MM.1S (cell line): Measurements from ENCODE around the gene MATK.

Experiments
- DNase-seq: peaks from one replicate; pipeline ENCODE4 v3.0.0-alpha.2; 2015
- H2AFZ ChIP-seq: fragments of 300-600 bp; sonication (generic); 2 replicates; pipeline ENCODE4 v1.6.0; 2016; ENCODE audit warnings: antibody characterized with exemption, low read length
- H3F3A ChIP-seq: fragments of 300-600 bp; sonication (generic); 2 replicates; pipeline ENCODE4 v1.6.1; 2016; ENCODE audit warnings: mild to moderate bottlenecking, antibody characterized with exemption, low read length, moderate library complexity, mixed read lengths; ENCODE audit not compliant: insufficient read depth
- H3K27ac ChIP-seq: fragments of 300-600 bp; sonication (generic); 2 replicates; pipeline ENCODE4 v1.5.1; 2016; ENCODE audit warnings: mild to moderate bottlenecking, low read length
- H3K27me3 ChIP-seq: fragments of 300-600 bp; sonication (generic); replicated peaks from 2 replicates; pipeline ENCODE4 v1.6.0; 2016; ENCODE audit warnings: low read length; ENCODE audit not compliant: insufficient read depth
- H3K36me3 ChIP-seq: fragments of 300-600 bp; sonication (generic); replicated peaks from 2 replicates; pipeline ENCODE4 v1.6.1; 2016; ENCODE audit warnings: mild to moderate bottlenecking, low read length, mixed read lengths; ENCODE audit not compliant: insufficient read depth
- H3K4me1 ChIP-seq: fragments of 300-600 bp; sonication (generic); 2 replicates; pipeline ENCODE4 v1.6.1; 2016; ENCODE audit warnings: low read length, mixed read lengths
- H3K4me2 ChIP-seq: fragments of 300-600 bp; sonication (generic); 2 replicates; pipeline ENCODE4 v1.6.0; 2016; ENCODE audit warnings: low read depth, low read length
- H3K4me3 ChIP-seq: fragments of 300-600 bp; sonication (generic); 2 replicates; pipeline ENCODE4 v1.5.1; 2016; ENCODE audit warnings: low read length, mixed read lengths
- H3K79me2 ChIP-seq: fragments of 300-600 bp; sonication (generic); 2 replicates; pipeline ENCODE4 v1.6.1; 2016; ENCODE audit warnings: mixed run types, low read length, mixed read lengths
- H3K9ac ChIP-seq: fragments of 300-600 bp; sonication (generic); 2 replicates; pipeline ENCODE4 v1.6.1; 2016; ENCODE audit warnings: low read length, mixed read lengths
- H3K9me2 ChIP-seq: fragments of 300-600 bp; sonication (generic); replicated peaks from 2 replicates; pipeline ENCODE4 v1.6.1; 2016; ENCODE audit warnings: mild to moderate bottlenecking, low read length, mixed read lengths; ENCODE audit not compliant: insufficient read depth
- H3K9me3 ChIP-seq: fragments of 300-600 bp; sonication (generic); replicated peaks from 2 replicates; pipeline ENCODE4 v1.6.1; 2016; ENCODE audit warnings: mild to moderate bottlenecking, low read length, mixed read lengths; ENCODE audit not compliant: insufficient read depth
- H4K20me1 ChIP-seq: fragments of 300-600 bp; sonication (generic); 2 replicates; pipeline ENCODE4 v1.6.1; 2016; ENCODE audit warnings: mild to moderate bottlenecking, low read length, moderate library complexity, mixed read lengths; ENCODE audit not compliant: insufficient read depth
- CTCF ChIP-seq: fragments of 300-600 bp; sonication (generic); IDR thresholded peaks from 2 replicates; pipeline ENCODE4 v1.5.1; 2016; ENCODE audit warnings: antibody characterized with exemption, low read length, mixed read lengths
- EZH2 ChIP-seq: fragments of 300-600 bp; sonication (generic); optimal IDR thresholded peaks from 2 replicates; pipeline ENCODE3; 2017; ENCODE audit warnings: low read depth, mild to moderate bottlenecking, antibody characterized with exemption, low read length, mixed read lengths
- EZH2phosphoT487 ChIP-seq: fragments of 300-600 bp; sonication (generic); IDR thresholded peaks from 2 replicates; pipeline ENCODE4 v1.6.1; 2018; ENCODE audit warnings: antibody characterized with exemption, low read length

MATK gene

DNA sequence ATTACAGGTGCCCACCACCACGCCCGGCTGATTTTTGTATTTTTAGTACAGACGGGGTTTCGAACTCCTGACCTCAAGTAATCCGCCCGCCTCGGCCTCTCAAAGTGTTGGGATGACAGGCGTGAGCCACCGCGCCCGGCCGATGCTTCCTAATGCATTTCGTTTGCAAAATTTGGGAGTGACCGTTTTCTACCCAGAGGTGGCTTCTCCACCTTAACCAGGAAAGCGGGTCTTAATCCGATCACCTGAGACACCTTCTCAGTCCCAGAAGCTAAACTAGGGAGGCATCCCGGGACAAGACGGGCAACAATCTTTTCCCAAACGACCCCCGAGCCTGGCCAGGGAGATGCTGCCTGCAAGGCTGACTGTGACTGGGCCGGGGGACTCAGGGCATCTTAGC, 14.8 kb upstream of the MATK start:
- no peaks in the 10 kb centered on the region for H3K9me2 ChIP-seq
- no peaks in the 10 kb centered on the region for H3K36me3 ChIP-seq
- no peak overlapping the region for H3K4me3 ChIP-seq
- H3F3A ChIP-seq = no peaks in the 10 kb centered on the region
- H3K79me2 ChIP-seq = no peaks in the 10 kb centered on the region
- no peak overlapping the region for H3K9ac ChIP-seq
- DNase-seq = no peak
- H4K20me1 ChIP-seq = no peaks in the 10 kb centered on the region; the same call in 1 of the 2 replicates
- no peak overlapping the region for H3K4me2 ChIP-seq
- H3K27ac ChIP-seq = no peak overlapping the region
- H2AFZ ChIP-seq = no peak overlapping the region
- H3K9me3 ChIP-seq = no peaks in the 10 kb centered on the region
- TF ChIP-seq CTCF = no peak
- no peak for TF ChIP-seq EZH2
- no peak for TF ChIP-seq EZH2phosphoT487
- H3K4me1 ChIP-seq = no peaks in the 10 kb centered on the region
- H3K27me3 ChIP-seq = peaks cover 97% of the 10 kb centered on the region

DNA sequence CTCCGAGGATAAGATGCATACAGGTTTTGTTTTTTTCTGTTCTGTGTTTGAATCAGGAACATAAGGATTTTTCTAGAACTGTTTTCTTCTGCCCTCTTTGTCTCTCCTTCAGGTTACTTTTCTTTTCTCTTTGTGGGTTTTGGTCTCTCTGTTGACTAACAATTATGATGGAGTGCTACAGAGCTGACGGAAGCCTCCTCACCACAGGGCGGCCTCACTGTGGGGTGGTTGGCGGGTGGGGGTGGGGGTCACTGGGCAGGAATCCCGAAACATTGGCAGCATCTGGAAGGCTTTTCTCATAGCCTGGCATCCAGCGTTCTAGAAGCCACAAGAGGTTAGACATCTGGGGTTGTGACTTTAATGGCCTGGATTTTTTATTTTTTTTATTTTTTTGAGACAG, 12.0 kb upstream of the MATK start:
- DNase-seq = no peak
- no peak overlapping the region for H3K4me3 ChIP-seq

GRCh38 chr19:3796358-3796757, 10.2 kb upstream of the MATK start:
- H3K79me2 ChIP-seq = no peaks in the 10 kb centered on the region
- no peak for TF ChIP-seq EZH2
- TF ChIP-seq CTCF = no peak
- TF ChIP-seq EZH2phosphoT487 = no peak
- H3K4me1 ChIP-seq = no peaks in the 10 kb centered on the region
- H2AFZ ChIP-seq = no peak overlapping the region
- H3K27me3 ChIP-seq = peaks cover 92% of the 10 kb centered on the region
- H3K36me3 ChIP-seq = no peaks in the 10 kb centered on the region
- H3K9me2 ChIP-seq = no peaks in the 10 kb centered on the region
- no peak overlapping the region for H3K4me2 ChIP-seq
- H3K4me3 ChIP-seq = no peak overlapping the region
- no peaks in the 10 kb centered on the region for H3K9me3 ChIP-seq
- no peak overlapping the region; the same call in 1 of the 2 replicates for H3K27ac ChIP-seq
- H3K9ac ChIP-seq = no peak overlapping the region
- H4K20me1 ChIP-seq = no peaks in the 10 kb centered on the region; the same call in 1 of the 2 replicates
- H3F3A ChIP-seq = no peaks in the 10 kb centered on the region
- DNase-seq = no peak

More for the DNA sequence above, 12.0 kb upstream of the MATK start:
- TF ChIP-seq EZH2phosphoT487 = no peak
- no peak for TF ChIP-seq EZH2
- TF ChIP-seq CTCF = no peak
- H3K27me3 ChIP-seq = peaks cover 92% of the 10 kb centered on the region
- no peaks in the 10 kb centered on the region for H3K4me1 ChIP-seq
- no peaks in the 10 kb centered on the region for H3K9me3 ChIP-seq
- H3K36me3 ChIP-seq = no peaks in the 10 kb centered on the region
- no peaks in the 10 kb centered on the region for H3K79me2 ChIP-seq
- H3K4me2 ChIP-seq = no peak overlapping the region
- no peak overlapping the region for H3K27ac ChIP-seq
- no peaks in the 10 kb centered on the region for H3F3A ChIP-seq
- H2AFZ ChIP-seq = no peak overlapping the region
- H3K9me2 ChIP-seq = no peaks in the 10 kb centered on the region
- H4K20me1 ChIP-seq = no peaks in the 10 kb centered on the region; the same call in 1 of the 2 replicates
- no peak overlapping the region for H3K9ac ChIP-seq
